ENCODE measurements around the gene CERKL.

- TF ChIP-seq YY1 (IDR thresholded peaks at IDR 0.05; ENCODE audit: low read depth) (no peak), CEBPB (IDR thresholded peaks at IDR 0.05) (no peak), TCF12 (IDR thresholded peaks at IDR 0.05; ENCODE audit: low read depth) (no peak), FOXM1 (IDR thresholded peaks at IDR 0.05; ENCODE audit: borderline replicate concordance, low read depth) (no peak), EP300 (IDR thresholded peaks at IDR 0.05; ENCODE audit: borderline replicate concordance) (no peak)
Observed at GRCh38 chr2:181570059-181570458, 86.8 kb downstream of the CERKL start.
